A549 (cell line): Measurements from ENCODE around the gene TRAK2.

Source experiments
- CTCF ChIP-seq: fragments of >200 bp; sonication (Bioruptor Twin); formaldehyde crosslinking; IDR thresholded peaks from 3 replicates; pipeline ENCODE4 v1.5.1; 2016
- EHMT2 ChIP-seq: fragments of 200-600 bp; sonication (generic); IDR thresholded peaks from 2 replicates; pipeline ENCODE4 v1.6.1; 2016; ENCODE audit warnings: antibody characterized with exemption, low read depth, mild to moderate bottlenecking, moderate library complexity
- EP300 ChIP-seq, 2 experiments: fragments of >200 bp; sonication (Bioruptor Twin); formaldehyde crosslinking; IDR thresholded peaks; 2 replicates in 1 of 2; 3 replicates in 1 of 2; pipeline ENCODE4 v1.6.1; 2016 to 2017
- FOSL2 ChIP-seq, 2 experiments: fragments of 450-650 bp in 1 of 2; fragments of >200 bp in 1 of 2; sonication (Bioruptor Twin) in 1 of 2; formaldehyde crosslinking; IDR thresholded peaks; 2 replicates each; pipeline versions ENCODE4 v1.5.0 to v1.6.1; 2016 to 2020; ENCODE audit warnings: mild to moderate bottlenecking in 1 of 2, moderate library complexity in 1 of 2
- GATA3 ChIP-seq: IDR thresholded peaks from 2 replicates; pipeline ENCODE4 v1.6.1; 2012; ENCODE audit warnings: borderline replicate concordance
- HMGXB4 ChIP-seq: fragments of 250-450 bp; sonication (Bioruptor Pico); IDR thresholded peaks from 2 replicates; pipeline ENCODE4 v1.5.0; 2021; ENCODE audit warnings: mild to moderate bottlenecking, moderate library complexity, borderline replicate concordance
- KDM1A ChIP-seq: fragments of 200-600 bp; sonication (generic); IDR thresholded peaks from 2 replicates; pipeline ENCODE4 v1.6.1; 2016; ENCODE audit warnings: low read depth, mild to moderate bottlenecking
- MAX ChIP-seq: IDR thresholded peaks from 2 replicates; pipeline ENCODE4 v1.6.1; 2012
- PBX3 ChIP-seq: IDR thresholded peaks from 2 replicates; pipeline ENCODE4 v1.6.1; 2012
- POLR2A ChIP-seq: IDR thresholded peaks from 2 replicates; pipeline ENCODE4 v1.6.1; 2012; ENCODE audit warnings: mild to moderate bottlenecking, low read length
- RAD21 ChIP-seq, 2 experiments: fragments of >200 bp in 1 of 2; sonication (Bioruptor Twin) in 1 of 2; formaldehyde crosslinking in 1 of 2; IDR thresholded peaks in 1 of 2; conservative IDR thresholded peaks in 1 of 2; 2 replicates in 1 of 2; 3 replicates in 1 of 2; pipeline ENCODE4 v1.6.1; 2012 to 2018; ENCODE audit warnings: inconsistent platforms in 1 of 2
- RCOR1 ChIP-seq: fragments of 150-350 bp; IDR thresholded peaks from 2 replicates; pipeline ENCODE4 v1.6.1; 2014; ENCODE audit warnings: antibody characterized with exemption, low read length, low read depth
- REST ChIP-seq: fragments of 200-600 bp; sonication (generic); IDR thresholded peaks from 2 replicates; pipeline ENCODE4 v1.6.1; 2016; ENCODE audit warnings: antibody characterized with exemption, mild to moderate bottlenecking, moderate library complexity
- RNF2 ChIP-seq: fragments of 200-600 bp; sonication (generic); IDR thresholded peaks from 2 replicates; pipeline ENCODE4 v1.6.1; 2016; ENCODE audit warnings: low read depth, mild to moderate bottlenecking, antibody characterized with exemption, moderate library complexity, borderline replicate concordance

- no peak for TF ChIP-seq CTCF
- TF ChIP-seq POLR2A: no peak
- TF ChIP-seq RNF2: no peak
- TF ChIP-seq HMGXB4 (CRISPR knock-in tag): no peak
- no peak for TF ChIP-seq GATA3
- no peak for TF ChIP-seq EP300 (IDR thresholded peaks at IDR 0.05)
- TF ChIP-seq KDM1A: no peak
- no peak for TF ChIP-seq REST
- TF ChIP-seq MAX: no peak
- TF ChIP-seq RAD21 (conservative IDR thresholded peaks at IDR 0.05 in 1 of 2, IDR thresholded peaks at IDR 0.05 in 1 of 2): no peak
- TF ChIP-seq PBX3: no peak
- TF ChIP-seq FOSL2 (IDR thresholded peaks at IDR 0.05): no peak
- TF ChIP-seq FOSL2 (CRISPR knock-in tag; IDR thresholded peaks at IDR 0.05): no peak
- no peak for TF ChIP-seq EHMT2
- no peak for TF ChIP-seq RCOR1
Observed at GRCh38 chr2:201353116-201353515, 98.1 kb downstream of the TRAK2 start.
